ENCODE measurements around the gene ABHD2. TPM values are rescaled to one million over a fixed set of nuclear protein-coding genes. Genes with fewer than 3 reads are reported as not detected.

ABHD2 gene
- polyA plus RNA-seq, 3 donors = 30.8 to 67.1 (median 37.3) TPM

GRCh38 chr15:89186803-89187202 is 98.5 kb downstream of the ABHD2 start:
- Mint-ChIP-seq H3K27me3 (ENCODE audit: low read depth in 3 of 3) (no peaks in the 10 kb centered on the region), H3K9me3 (no peaks in the 10 kb centered on the region), H3K27ac (no peak overlapping the region), H3K36me3 (peaks cover 86 to 97% of the 10 kb centered on the region in 2 donors), H3K4me3 (no peak overlapping the region), H3K4me1 (no peaks in the 10 kb centered on the region)
- peaks cover 84 to 99% of the 10 kb centered on the region in 2 donors for H3K36me3 ChIP-seq (replicated peaks in 1 of 2; ENCODE audit: control insufficient read depth in 1 of 2, insufficient read depth in 2 of 2, low read length in 2 of 2)
- no peak for TF ChIP-seq CTCF (IDR thresholded peaks at IDR 0.05)
- no peak overlapping the region for H3K4me3 ChIP-seq (replicated peaks in 1 of 3; ENCODE audit: low read depth in 2 of 3, low read length in 3 of 3)
- H3K9me3 ChIP-seq (replicated peaks in 1 of 2; ENCODE audit: control insufficient read depth in 1 of 2, insufficient read depth in 1 of 2, low read length in 2 of 2) = no peaks in the 10 kb centered on the region
- H3K4me2 ChIP-seq (replicated peaks; ENCODE audit: extremely low read depth, low read length, poor library complexity, severe bottlenecking) = no peak overlapping the region
- H3K27ac ChIP-seq (ENCODE audit: low read depth in 1 of 2, low read length in 2 of 2) = no peak overlapping the region
- peaks cover 19% of the 10 kb centered on the region for H4K20me1 ChIP-seq (ENCODE audit: insufficient read depth, low read length)
- DNase-seq = no peak
- no peak overlapping the region for H2AFZ ChIP-seq (ENCODE audit: insufficient read depth, low read depth, low read length, poor library complexity, severe bottlenecking)
- 97% methylated on average over 6 of the region's 6 CpGs for WGBS (ENCODE audit: insufficient coverage)
- H3K27me3 ChIP-seq (ENCODE audit: control insufficient read depth in 2 of 2, insufficient read depth in 2 of 2, low read length in 2 of 2) = no peaks in the 10 kb centered on the region
- H3K9ac ChIP-seq (ENCODE audit: insufficient read depth, low read length, poor library complexity, severe bottlenecking) = no peak overlapping the region
- intact Hi-C loops (cut with micrococcal nuclease) = no loop called here
- H3K79me2 ChIP-seq (ENCODE audit: insufficient read depth, low read length) = no peaks in the 10 kb centered on the region
- H3K4me1 ChIP-seq (ENCODE audit: control insufficient read depth in 1 of 2, insufficient read depth in 2 of 2, low read length in 2 of 2) = no peaks in the 10 kb centered on the region

- peaks cover 14% of the 10 kb centered on the region for H4K20me1 ChIP-seq (ENCODE audit: insufficient read depth, low read length)
- no peaks in the 10 kb centered on the region for H3K79me2 ChIP-seq (ENCODE audit: insufficient read depth, low read length)
- Mint-ChIP-seq H3K27ac (no peak overlapping the region), H3K27me3 (ENCODE audit: low read depth in 3 of 3) (no peaks in the 10 kb centered on the region), H3K4me3 (no peak overlapping the region), H3K9me3 (no peaks in the 10 kb centered on the region), H3K36me3 (peaks cover 88 to 97% of the 10 kb centered on the region in 2 donors), H3K4me1 (no peaks in the 10 kb centered on the region)
- H3K36me3 ChIP-seq (replicated peaks in 1 of 2; ENCODE audit: control insufficient read depth in 1 of 2, insufficient read depth in 2 of 2, low read length in 2 of 2) = peaks cover 90 to 99% of the 10 kb centered on the region in 2 donors
- no CpG with 5 or more reads among the region's 9 CpGs for WGBS (ENCODE audit: insufficient coverage)
- H3K27ac ChIP-seq (ENCODE audit: low read depth in 1 of 2, low read length in 2 of 2) = no peak overlapping the region
- no peak overlapping the region for H3K4me3 ChIP-seq (replicated peaks in 1 of 3; ENCODE audit: low read depth in 2 of 3, low read length in 3 of 3)
- no peak overlapping the region for H3K9ac ChIP-seq (ENCODE audit: insufficient read depth, low read length, poor library complexity, severe bottlenecking)
- no peak overlapping the region for H3K4me2 ChIP-seq (replicated peaks; ENCODE audit: extremely low read depth, low read length, poor library complexity, severe bottlenecking)
- TF ChIP-seq CTCF (IDR thresholded peaks at IDR 0.05) = no peak
- DNase-seq = no peak
- no peaks in the 10 kb centered on the region for H3K27me3 ChIP-seq (ENCODE audit: control insufficient read depth in 2 of 2, insufficient read depth in 2 of 2, low read length in 2 of 2)
- H2AFZ ChIP-seq (ENCODE audit: insufficient read depth, low read depth, low read length, poor library complexity, severe bottlenecking) = no peak overlapping the region
- H3K9me3 ChIP-seq (replicated peaks in 1 of 2; ENCODE audit: control insufficient read depth in 1 of 2, insufficient read depth in 1 of 2, low read length in 2 of 2) = no peaks in the 10 kb centered on the region
- intact Hi-C loops (cut with micrococcal nuclease) = no loop called here
- H3K4me1 ChIP-seq (ENCODE audit: control insufficient read depth in 1 of 2, insufficient read depth in 2 of 2, low read length in 2 of 2) = no peaks in the 10 kb centered on the region
Observed at GRCh38 chr15:89187301-89187985, 99.2 kb downstream of the ABHD2 start.
